ACHN (cell line): ENCODE data around the gene PI4K2B.
"Not testable (repeated sequence)": the region's sequence is repeated elsewhere in the genome, so short reads cannot be mapped to it uniquely, and the experiment has no call there.

ENCODE experiments used
- DNase-seq: peaks from one replicate; pipeline ENCODE4 v3.0.0-alpha.2; 2015
- in situ Hi-C: cut with HindIII; loops from 2 replicates; pipeline ENCODE4 v1.10.0; 2017; ENCODE audit warnings: low sequenced_read_pairs, low pct_ligation_motif_present, low pct_unique_long_range_greater_than_20kb

Gene PI4K2B

GRCh38 chr4:25238052-25238451 is 4.2 kb downstream of the PI4K2B start:
- in situ Hi-C loops: no loop called here
- no peak for DNase-seq

DNA sequence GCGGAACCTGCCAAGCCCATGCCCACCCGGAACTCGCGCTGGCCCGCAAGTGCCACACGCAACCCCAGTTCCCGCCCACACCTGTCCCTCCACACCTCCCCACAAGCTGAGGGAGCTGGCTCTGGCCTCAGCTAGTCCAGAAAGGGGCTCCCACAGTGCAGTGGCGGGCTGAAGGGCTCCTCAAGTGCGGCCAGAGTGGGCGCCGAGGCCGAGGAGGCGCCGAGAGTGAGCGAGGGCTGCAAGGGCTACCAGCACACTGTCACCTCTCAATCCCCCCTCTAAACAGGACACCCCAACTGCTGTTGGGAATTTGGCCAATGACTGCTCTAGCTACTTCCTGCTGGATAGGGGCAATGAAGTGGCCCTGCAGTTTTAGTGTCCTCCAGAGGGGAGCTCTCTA is 5.7 kb downstream of the PI4K2B start:
- in situ Hi-C loops, DNase-seq: not testable (repeated sequence)

DNA sequence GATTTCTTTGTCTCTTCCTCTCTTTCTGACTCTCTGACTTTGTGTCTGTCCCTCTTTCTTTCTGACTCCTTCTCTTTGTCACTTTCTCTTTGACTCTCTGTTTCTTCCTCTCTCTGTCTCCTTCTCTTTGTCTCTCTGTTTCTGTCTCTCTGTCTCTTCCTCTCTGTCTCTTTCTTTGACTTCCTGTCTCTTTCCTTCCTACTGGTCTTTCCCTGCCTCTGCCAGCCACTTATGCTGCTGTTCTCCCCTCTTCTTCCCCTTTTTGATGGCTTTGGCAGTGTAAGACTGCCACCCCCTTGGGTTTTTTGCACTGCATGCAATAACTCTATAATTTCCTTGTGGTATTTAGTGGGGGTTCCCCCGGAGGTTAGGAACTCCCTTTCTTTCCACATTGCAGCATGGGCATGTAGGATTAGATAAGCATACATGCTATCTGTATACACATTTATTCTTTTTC is 6.9 kb downstream of the PI4K2B start:
- DNase-seq, in situ Hi-C loops: not testable (repeated sequence)

DNA sequence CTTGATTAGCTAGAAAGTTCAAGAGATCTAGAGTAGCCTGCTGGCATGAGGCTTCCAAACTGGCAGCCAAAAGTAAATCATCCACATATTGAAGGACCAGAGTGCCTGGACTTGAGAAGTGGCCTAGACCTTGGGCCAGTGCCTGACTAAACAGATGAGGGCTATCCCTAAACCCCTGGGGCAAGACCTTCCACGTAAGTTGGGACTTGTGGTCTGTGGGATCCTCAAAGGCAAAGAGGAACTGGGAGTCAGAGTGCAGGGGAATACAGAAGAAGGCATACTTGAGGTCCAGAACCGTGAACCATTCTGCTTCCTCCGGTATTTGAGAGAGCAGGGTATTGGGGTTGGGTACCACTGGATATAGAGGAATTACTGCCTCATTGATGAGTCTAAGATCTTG is 8.4 kb downstream of the PI4K2B start:
- DNase-seq, in situ Hi-C loops: not testable (repeated sequence)

DNA sequence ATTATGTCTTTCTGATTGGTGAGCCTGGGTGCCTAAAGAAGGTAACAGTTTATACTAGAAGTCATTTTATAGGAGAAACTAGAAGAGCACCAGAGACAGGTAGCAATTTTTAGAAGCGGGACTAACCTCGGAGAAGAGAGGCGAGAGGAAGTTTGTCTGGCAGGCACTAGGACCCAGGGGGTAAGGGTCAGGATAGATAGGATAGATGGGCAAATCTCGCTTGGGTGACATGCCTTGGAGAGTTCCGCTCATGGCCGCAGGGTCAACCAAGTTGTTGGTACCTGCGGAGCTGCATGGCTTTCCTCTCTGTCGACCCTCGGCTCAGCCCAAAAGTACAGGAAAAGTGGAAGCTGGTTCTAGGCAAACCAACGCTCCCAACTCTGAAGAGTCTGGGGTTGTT is 11.3 kb downstream of the PI4K2B start:
- in situ Hi-C loops: no loop called here
- no peak for DNase-seq

GRCh38 chr4:25246680-25247611 is 13.1 kb downstream of the PI4K2B start:
- in situ Hi-C loops: no loop called here
- no peak for DNase-seq

- in situ Hi-C loops, DNase-seq: not testable (repeated sequence)
Observed at GRCh38 chr4:25248875-25249274, 15.0 kb downstream of the PI4K2B start.

DNA sequence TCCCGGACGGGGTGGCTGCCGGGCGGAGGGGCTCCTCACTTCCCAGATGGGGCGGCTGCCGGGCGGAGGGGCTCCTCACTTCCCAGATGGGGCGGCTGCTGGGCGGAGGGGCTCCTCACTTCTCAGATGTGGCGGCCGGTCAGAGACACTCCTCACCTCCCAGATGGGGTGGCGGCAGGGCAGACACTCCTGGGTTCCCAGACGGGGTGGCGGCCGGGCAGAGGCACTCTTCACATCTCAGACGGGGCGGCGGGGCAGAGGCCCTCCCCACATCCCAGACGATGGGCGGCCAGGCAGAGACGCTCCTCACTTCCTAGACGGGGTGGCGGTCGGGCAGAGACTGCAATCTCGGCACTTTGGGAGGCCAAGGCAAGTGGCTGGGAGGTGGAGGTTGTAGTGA is 15.7 kb downstream of the PI4K2B start:
- in situ Hi-C loops, DNase-seq: not testable (repeated sequence)

GRCh38 chr4:25252230-25253070 is 18.6 kb downstream of the PI4K2B start:
- in situ Hi-C loops: no loop called here
- no peak for DNase-seq

- in situ Hi-C loops: no loop called here
- peak; percentile 16 for DNase-seq
Observed at GRCh38 chr4:25253071-25253445, 19.2 kb downstream of the PI4K2B start.

DNA sequence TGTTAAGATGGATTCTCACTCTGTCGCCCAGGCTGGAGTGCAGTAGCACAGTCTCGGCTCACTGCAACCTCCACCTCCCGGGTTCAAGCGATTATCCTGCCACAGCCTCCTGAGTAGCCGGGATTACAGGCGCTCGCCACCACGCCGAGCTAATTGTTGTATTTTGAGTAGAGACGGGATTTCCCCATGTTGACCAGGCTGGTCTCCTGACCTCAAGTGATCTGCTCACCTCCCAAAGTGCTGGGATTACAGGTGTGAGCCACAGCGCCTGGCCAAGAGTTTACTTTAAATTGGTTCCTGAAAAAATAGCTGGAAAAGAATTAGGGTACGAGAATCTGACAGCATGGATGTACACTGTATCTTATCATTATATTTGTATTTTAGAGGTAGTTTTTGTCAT is 20.0 kb downstream of the PI4K2B start:
- in situ Hi-C loops, DNase-seq: not testable (repeated sequence)

DNA sequence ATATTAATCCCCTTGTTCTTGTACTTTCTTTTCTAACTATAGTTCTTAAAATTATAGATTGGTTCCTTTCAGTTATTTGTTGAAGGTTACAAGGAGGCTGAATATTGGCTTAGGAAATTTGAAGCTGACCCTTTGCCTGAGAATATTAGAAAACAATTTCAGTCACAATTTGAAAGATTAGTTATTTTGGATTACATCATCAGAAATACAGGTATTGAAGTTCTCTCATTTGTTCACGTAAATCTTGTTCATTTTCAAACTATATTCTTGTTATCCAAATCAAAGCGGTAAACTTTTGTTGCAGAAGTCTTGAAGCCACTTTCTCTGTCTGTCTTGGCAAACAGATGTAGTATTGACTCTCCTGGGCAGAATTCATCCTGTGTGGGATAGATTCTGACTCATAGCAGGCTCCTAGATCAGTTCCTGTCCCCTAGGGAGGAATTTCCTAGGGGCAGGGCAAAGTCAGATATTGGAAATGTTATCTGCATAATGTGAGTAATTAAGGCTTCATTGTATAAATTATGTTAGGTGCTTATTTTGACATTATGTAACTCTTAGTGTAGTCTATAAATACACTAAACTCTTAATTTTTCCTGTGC is 25.2 kb downstream of the PI4K2B start:
- DNase-seq: peak; percentile 26
- in situ Hi-C loops: no loop called here

- in situ Hi-C loops: no loop called here
Observed at GRCh38 chr4:25271866-25272265, 38.0 kb downstream of the PI4K2B start.

DNA sequence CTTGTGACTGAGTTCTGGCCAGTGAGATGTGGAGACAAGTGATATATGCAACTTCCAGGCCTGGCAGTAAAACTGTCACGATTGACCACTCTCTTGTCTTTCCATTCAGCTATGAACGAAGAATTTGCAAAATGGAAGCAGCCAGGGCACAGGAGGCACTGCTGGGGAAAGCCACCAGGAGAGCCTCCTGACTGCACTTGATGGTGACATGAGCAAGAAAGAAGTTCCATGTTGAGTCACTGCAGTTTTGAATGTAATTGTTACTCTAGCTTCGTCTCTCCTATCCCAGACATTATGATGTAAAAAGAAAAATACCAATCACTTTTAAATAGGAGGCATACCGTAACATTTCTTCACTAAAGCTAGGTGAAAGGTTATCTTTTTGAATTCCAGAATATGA is 46.4 kb downstream of the PI4K2B start:
- in situ Hi-C loops: no loop called here
- DNase-seq: no peak

More at GRCh38 chr4:25271866-25272265, 38.0 kb downstream of the PI4K2B start:
- no peak for DNase-seq

DNA sequence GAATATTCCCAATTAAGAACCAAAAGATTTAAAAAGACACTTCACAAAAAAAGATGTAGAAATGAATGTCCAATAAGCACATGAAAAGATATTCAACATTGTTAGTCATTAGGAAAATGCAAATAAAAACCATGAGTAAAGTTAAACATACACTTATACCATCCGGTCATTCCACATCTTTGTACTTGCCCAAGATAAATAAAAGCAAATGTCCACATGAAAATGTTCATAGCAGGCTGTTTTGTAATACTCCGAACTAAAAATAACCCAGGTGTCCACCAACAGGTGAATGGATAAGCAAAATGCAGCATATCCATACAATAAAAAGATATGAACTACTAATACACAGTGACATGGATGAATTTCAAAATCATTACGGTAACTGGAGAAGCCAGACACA is 50.1 kb downstream of the PI4K2B start:
- DNase-seq: no peak
- in situ Hi-C loops: no loop called here

GRCh38 chr4:25284466-25284865 is 50.6 kb downstream of the PI4K2B start:
- no peak for DNase-seq
- in situ Hi-C loops: no loop called here

- in situ Hi-C loops: no loop called here
- DNase-seq: no peak
Observed at GRCh38 chr4:25290490-25291067, 56.7 kb downstream of the PI4K2B start.

- in situ Hi-C loops: no loop called here
- DNase-seq: no peak
Observed at GRCh38 chr4:25291158-25291733, 57.4 kb downstream of the PI4K2B start.
